SU-DHL-6 (cell line): ENCODE results near the gene DSCAML1.

Experiments used
- H2AFZ ChIP-seq: fragments of 200-600 bp; sonication (generic); 2 replicates; pipeline ENCODE4 v1.6.1; 2014; ENCODE audit warnings: low read depth, mild to moderate bottlenecking, moderate library complexity, mixed read lengths, antibody characterized with exemption, low read length; ENCODE audit not compliant: severe bottlenecking
- H3F3A ChIP-seq: fragments of 200-600 bp; shearing (Covaris generic); 2 replicates; pipeline ENCODE4 v1.6.0; 2016; ENCODE audit warnings: antibody characterized with exemption, mild to moderate bottlenecking; ENCODE audit not compliant: insufficient read depth
- H3K27ac ChIP-seq: fragments of 200-600 bp; sonication (generic); 2 replicates; pipeline ENCODE4 v1.5.1; 2016; ENCODE audit warnings: low read depth, mild to moderate bottlenecking, low read length, moderate library complexity, mixed read lengths
- H3K27me3 ChIP-seq: fragments of 200-600 bp; sonication (generic), shearing (Covaris generic); 2 replicates; pipeline ENCODE4 v1.6.0; 2014; ENCODE audit warnings: mild to moderate bottlenecking, low read length
- H3K36me3 ChIP-seq: fragments of 200-600 bp; sonication (generic); 2 replicates; pipeline ENCODE4 v1.6.1; 2014; ENCODE audit warnings: mild to moderate bottlenecking, low read length, mixed read lengths
- H3K4me2 ChIP-seq: fragments of 300-600, 200-600 bp; shearing (Covaris generic), sonication (generic); 2 replicates; pipeline ENCODE4 v1.6.0; 2014; ENCODE audit warnings: low read length, low read depth, mild to moderate bottlenecking; ENCODE audit not compliant: poor library complexity, severe bottlenecking
- H3K4me3 ChIP-seq: fragments of 200-600 bp; sonication (generic); 2 replicates; pipeline ENCODE4 v1.5.1; 2014; ENCODE audit warnings: antibody characterized with exemption, low read length, mild to moderate bottlenecking, mixed read lengths; ENCODE audit not compliant: insufficient read depth, poor library complexity, severe bottlenecking
- H3K79me2 ChIP-seq: fragments of 200-600 bp; sonication (generic); 2 replicates; pipeline ENCODE4 v1.6.1; 2014; ENCODE audit warnings: mild to moderate bottlenecking, low read length, moderate library complexity; ENCODE audit not compliant: insufficient read depth
- H3K9ac ChIP-seq: fragments of 200-600 bp; sonication (generic); 2 replicates; pipeline ENCODE4 v1.7.0; 2014; ENCODE audit warnings: mild to moderate bottlenecking, low read length
- H3K9me2 ChIP-seq: fragments of 200-600 bp; sonication (generic); replicated peaks from 2 replicates; pipeline ENCODE4 v1.6.1; 2014; ENCODE audit warnings: low read length; ENCODE audit not compliant: insufficient read depth
- H3K9me3 ChIP-seq: fragments of 200-600 bp; sonication (generic); 2 replicates; pipeline ENCODE4 v1.6.1; 2014; ENCODE audit warnings: low read length, mixed read lengths; ENCODE audit not compliant: insufficient read depth
- H4K20me1 ChIP-seq: fragments of 200-600 bp; sonication (generic); 2 replicates; pipeline ENCODE4 v1.6.1; 2014; ENCODE audit warnings: low read depth, mild to moderate bottlenecking, antibody characterized with exemption, low read length, moderate library complexity, mixed read lengths
- EZH2phosphoT487 ChIP-seq: fragments of 200-600 bp; sonication (generic), shearing (Covaris generic); conservative IDR thresholded peaks from 2 replicates; pipeline ENCODE4 v1.6.1; 2018; ENCODE audit warnings: mild to moderate bottlenecking, antibody characterized with exemption, low read length, moderate library complexity, mixed read lengths
- TF ChIP-seq, protein P1 (sequence below): fragments of 200-600 bp; sonication (generic); IDR thresholded peaks from one replicate; pipeline ENCODE4 v1.5.1; 2017; ENCODE audit warnings: antibody characterized with exemption, mild to moderate bottlenecking, low read length, moderate library complexity; ENCODE audit not compliant: insufficient read depth, poor library complexity, severe bottlenecking

Gene DSCAML1

DNA sequence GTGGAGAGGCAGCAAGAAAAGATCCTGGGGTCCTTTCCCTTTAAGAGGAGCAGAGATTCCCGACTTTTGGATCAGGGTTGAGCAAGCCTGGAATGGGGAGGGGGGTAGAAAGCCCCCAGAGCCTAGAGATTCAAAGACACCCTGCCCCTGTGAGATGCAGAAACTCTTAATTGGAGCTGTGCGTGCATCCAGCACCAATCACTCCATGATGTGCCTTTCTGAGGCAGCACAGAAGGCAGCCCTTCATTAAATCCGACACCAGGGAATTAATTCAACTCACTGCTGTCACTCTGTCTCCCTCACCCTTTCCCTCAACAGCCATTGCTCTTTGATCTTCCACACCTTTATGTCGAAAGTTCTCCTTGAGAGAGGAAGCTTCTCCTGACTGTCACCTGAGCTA lies 43.0 kb downstream of the DSCAML1 start:
- no peaks in the 10 kb centered on the region for H3K36me3 ChIP-seq
- H3K27me3 ChIP-seq: no peaks in the 10 kb centered on the region
- no peaks in the 10 kb centered on the region for H3K79me2 ChIP-seq
- H2AFZ ChIP-seq: no peak overlapping the region
- H3F3A ChIP-seq: no peaks in the 10 kb centered on the region
- H3K4me2 ChIP-seq: no peak overlapping the region
- H3K27ac ChIP-seq: no peak overlapping the region
- no peak overlapping the region for H3K4me3 ChIP-seq
- no peak overlapping the region for H3K9ac ChIP-seq
- TF ChIP-seq, protein P1, sequence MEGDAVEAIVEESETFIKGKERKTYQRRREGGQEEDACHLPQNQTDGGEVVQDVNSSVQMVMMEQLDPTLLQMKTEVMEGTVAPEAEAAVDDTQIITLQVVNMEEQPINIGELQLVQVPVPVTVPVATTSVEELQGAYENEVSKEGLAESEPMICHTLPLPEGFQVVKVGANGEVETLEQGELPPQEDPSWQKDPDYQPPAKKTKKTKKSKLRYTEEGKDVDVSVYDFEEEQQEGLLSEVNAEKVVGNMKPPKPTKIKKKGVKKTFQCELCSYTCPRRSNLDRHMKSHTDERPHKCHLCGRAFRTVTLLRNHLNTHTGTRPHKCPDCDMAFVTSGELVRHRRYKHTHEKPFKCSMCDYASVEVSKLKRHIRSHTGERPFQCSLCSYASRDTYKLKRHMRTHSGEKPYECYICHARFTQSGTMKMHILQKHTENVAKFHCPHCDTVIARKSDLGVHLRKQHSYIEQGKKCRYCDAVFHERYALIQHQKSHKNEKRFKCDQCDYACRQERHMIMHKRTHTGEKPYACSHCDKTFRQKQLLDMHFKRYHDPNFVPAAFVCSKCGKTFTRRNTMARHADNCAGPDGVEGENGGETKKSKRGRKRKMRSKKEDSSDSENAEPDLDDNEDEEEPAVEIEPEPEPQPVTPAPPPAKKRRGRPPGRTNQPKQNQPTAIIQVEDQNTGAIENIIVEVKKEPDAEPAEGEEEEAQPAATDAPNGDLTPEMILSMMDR: no peak
- no peaks in the 10 kb centered on the region for H4K20me1 ChIP-seq
- H3K9me2 ChIP-seq: no peaks in the 10 kb centered on the region
- no peaks in the 10 kb centered on the region for H3K9me3 ChIP-seq

DNA sequence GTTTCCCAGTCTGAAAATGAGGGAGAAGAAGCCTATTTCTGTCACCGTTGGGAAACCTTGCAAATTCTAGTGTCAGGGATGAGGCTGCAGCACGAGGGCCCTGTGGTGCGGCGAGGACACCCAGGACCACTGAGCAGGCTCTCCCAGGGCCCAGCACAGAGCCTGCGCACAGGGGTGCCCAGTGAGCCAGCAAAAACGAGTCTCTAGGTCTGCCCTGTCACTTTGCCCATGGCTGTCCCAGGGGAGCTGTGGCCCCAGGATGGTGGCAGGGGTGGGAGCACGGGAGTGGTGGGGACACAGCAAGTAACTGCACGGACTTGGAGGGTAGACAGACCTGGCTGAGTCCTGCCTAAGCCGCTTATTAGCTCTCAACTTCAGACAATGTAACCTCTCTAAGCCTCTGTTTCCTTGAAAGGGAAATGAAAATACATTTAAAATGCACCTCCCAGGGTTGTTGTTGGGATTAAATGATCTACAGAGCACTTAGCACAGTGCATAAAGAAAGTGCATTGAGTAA lies 44.2 kb downstream of the DSCAML1 start:
- Histone ChIP-seq H3K4me3 (no peak overlapping the region), H3K79me2 (no peaks in the 10 kb centered on the region), H3F3A (no peaks in the 10 kb centered on the region), H3K9me2 (no peaks in the 10 kb centered on the region), H4K20me1 (no peaks in the 10 kb centered on the region), H3K9me3 (no peaks in the 10 kb centered on the region), H2AFZ (no peak overlapping the region), H3K27ac (no peak overlapping the region), H3K9ac (no peak overlapping the region), H3K36me3 (no peaks in the 10 kb centered on the region), H3K4me2 (no peak overlapping the region), H3K27me3 (no peaks in the 10 kb centered on the region)
- TF ChIP-seq EZH2phosphoT487: no peak
- TF ChIP-seq, protein P1: no peak

DNA sequence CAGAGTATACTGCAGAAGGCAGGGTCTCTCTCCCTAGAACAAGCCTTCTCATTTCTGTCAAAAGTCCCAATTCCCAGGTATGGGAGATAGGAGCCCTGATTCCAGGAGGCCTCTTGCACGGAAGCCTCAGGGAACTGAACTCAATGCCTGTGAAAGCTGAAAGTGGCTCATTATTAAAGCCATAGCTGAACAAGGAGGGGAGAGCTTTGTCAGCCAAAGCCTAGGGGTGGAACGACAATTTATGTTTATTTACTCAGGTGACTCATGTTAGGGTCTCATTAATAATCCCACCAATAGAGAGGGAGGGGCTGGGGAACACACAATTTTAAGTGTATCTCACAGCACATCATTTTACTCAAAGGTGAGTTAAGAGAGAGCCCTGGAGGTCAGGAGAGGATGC lies 44.9 kb downstream of the DSCAML1 start:
- Histone ChIP-seq H3K4me2 (no peak overlapping the region), H4K20me1 (no peaks in the 10 kb centered on the region), H3K27ac (no peak overlapping the region), H3K4me3 (no peak overlapping the region), H3K27me3 (no peaks in the 10 kb centered on the region), H3F3A (no peaks in the 10 kb centered on the region), H3K79me2 (no peaks in the 10 kb centered on the region), H3K9ac (no peak overlapping the region), H3K9me2 (no peaks in the 10 kb centered on the region), H3K36me3 (no peaks in the 10 kb centered on the region), H3K9me3 (no peaks in the 10 kb centered on the region), H2AFZ (no peak overlapping the region)
- TF ChIP-seq, protein P1: no peak
- TF ChIP-seq EZH2phosphoT487: no peak
